ENCODE measurements around the gene DPEP2.

The DPEP2 gene

GRCh38 chr16:67992661-67993206 lies 6.5 kb downstream of the DPEP2 start:
- no peak overlapping the region for H3K4me3 ChIP-seq (ENCODE audit: low read depth, low read length)
- TF ChIP-seq CTCF (IDR thresholded peaks at IDR 0.05; ENCODE audit: low read depth, low read length): no peak

DNA sequence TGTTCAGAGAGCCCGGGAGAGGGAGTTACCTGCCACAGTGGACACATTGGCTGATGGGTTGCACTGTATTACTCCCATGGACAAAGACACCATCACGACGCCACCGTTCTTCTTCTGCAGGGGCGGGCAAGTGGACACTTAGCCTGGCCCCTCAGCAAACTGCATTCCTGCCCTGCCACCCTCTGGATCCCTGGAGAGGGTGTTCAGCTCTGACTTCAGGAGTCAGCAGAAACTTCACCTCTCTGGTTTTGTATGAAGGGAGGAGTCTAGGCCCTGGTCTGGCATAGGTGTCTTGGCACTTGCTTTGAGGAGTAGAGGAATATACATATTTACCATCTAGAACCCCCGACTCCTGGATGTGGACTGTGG lies 9.3 kb downstream of the DPEP2 start:
- TF ChIP-seq CTCF (IDR thresholded peaks at IDR 0.05; ENCODE audit: low read depth, low read length): no peak
- no peak overlapping the region for H3K4me3 ChIP-seq (ENCODE audit: low read depth, low read length)

GRCh38 chr16:67989322-67990017 lies 9.8 kb downstream of the DPEP2 start:
- no peak for TF ChIP-seq CTCF (IDR thresholded peaks at IDR 0.05; ENCODE audit: low read depth, low read length)
- no peak overlapping the region for H3K4me3 ChIP-seq (ENCODE audit: low read depth, low read length)

GRCh38 chr16:67988675-67989074 lies 10.6 kb downstream of the DPEP2 start:
- TF ChIP-seq CTCF (IDR thresholded peaks at IDR 0.05; ENCODE audit: low read depth, low read length): no peak
- no peak overlapping the region for H3K4me3 ChIP-seq (ENCODE audit: low read depth, low read length)

- no peak overlapping the region for H3K4me3 ChIP-seq (ENCODE audit: low read depth, low read length)
- TF ChIP-seq CTCF (IDR thresholded peaks at IDR 0.05; ENCODE audit: low read depth, low read length): no peak
Observed at GRCh38 chr16:67987460-67988160, 11.7 kb downstream of the DPEP2 start.

DNA sequence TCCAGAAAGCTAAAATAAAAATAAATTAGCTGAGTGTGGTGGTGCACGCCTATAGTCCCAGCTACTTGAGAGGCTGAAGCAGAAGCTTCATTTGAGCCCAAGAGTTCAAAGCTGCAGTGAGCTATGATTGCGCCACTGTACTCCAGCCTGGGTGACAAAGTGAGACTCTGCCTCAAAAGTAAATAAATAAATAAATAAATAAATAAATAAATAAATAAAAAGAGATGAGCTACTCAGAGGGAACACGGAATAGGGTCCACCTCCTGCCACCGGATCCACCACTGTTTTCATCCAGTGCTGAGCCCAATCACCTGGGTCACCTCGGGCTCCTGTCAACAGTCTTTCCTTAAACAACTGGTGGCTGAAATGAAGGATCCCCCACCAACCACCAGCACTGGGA lies 12.3 kb downstream of the DPEP2 start:
- H3K4me3 ChIP-seq (ENCODE audit: low read depth, low read length): no peak overlapping the region
- no peak for TF ChIP-seq CTCF (IDR thresholded peaks at IDR 0.05; ENCODE audit: low read depth, low read length)
